Fibroblast of lung (primary cell): ENCODE results near the gene RCAN2. TPM values are rescaled to one million over a fixed set of nuclear protein-coding genes. Genes with fewer than 3 reads are reported as not detected.
A peak's percentile ranks its signal among the peaks of the same experiment; 100 is the strongest.

Experiments used
- DNase-seq, 2 donors: peaks; one replicate each; pipeline versions ENCODE4 v3.0.0 to v3.0.0-alpha.2; 2010; ENCODE audit warnings: low read depth in 2 of 2
- H2AFZ ChIP-seq: 2 replicates; pipeline ENCODE4 v1.5.1; 2012; ENCODE audit warnings: low read length, control low read depth, inconsistent platforms
- H3K27ac ChIP-seq: 2 replicates; pipeline ENCODE4 v1.5.1; 2011; ENCODE audit warnings: low read length, control low read depth; ENCODE audit not compliant: insufficient read depth
- H3K27me3 ChIP-seq: 2 replicates; pipeline ENCODE4 v1.5.1; 2011; ENCODE audit warnings: mild to moderate bottlenecking, low read length; ENCODE audit not compliant: control insufficient read depth, insufficient read depth
- H3K36me3 ChIP-seq: 2 replicates; pipeline ENCODE4 v1.5.1; 2011; ENCODE audit warnings: low read length; ENCODE audit not compliant: control insufficient read depth, insufficient read depth
- H3K4me1 ChIP-seq: 2 replicates; pipeline ENCODE4 v1.5.1; 2011; ENCODE audit warnings: low read length; ENCODE audit not compliant: control insufficient read depth, insufficient read depth; ENCODE audit errors: extremely low read depth
- H3K4me2 ChIP-seq: 2 replicates; pipeline ENCODE4 v1.5.1; 2011; ENCODE audit warnings: low read length, control low read depth; ENCODE audit not compliant: insufficient read depth; ENCODE audit errors: extremely low read depth
- H3K4me3 ChIP-seq, 4 experiments: fragments of 200-600 bp in 1 of 4; sonication (generic) in 1 of 4; replicated peaks in 1 of 4; 2 replicates each; pipeline ENCODE4 v1.5.1; 2011 to 2016; ENCODE audit warnings: low read length in 4 of 4, low read depth in 3 of 4, mild to moderate bottlenecking in 3 of 4, control low read depth in 2 of 4, inconsistent platforms in 1 of 4, mixed read lengths in 1 of 4; ENCODE audit not compliant: insufficient read depth in 1 of 4; ENCODE audit errors: control extremely low read depth in 1 of 4
- H3K79me2 ChIP-seq: 2 replicates; pipeline ENCODE4 v1.5.1; 2012; ENCODE audit warnings: mild to moderate bottlenecking, low read length, inconsistent platforms; ENCODE audit not compliant: control insufficient read depth, insufficient read depth
- H3K9ac ChIP-seq: 2 replicates; pipeline ENCODE4 v1.5.1; 2011; ENCODE audit warnings: mild to moderate bottlenecking, low read length, control low read depth; ENCODE audit not compliant: insufficient read depth
- H3K9me3 ChIP-seq: 2 replicates; pipeline ENCODE4 v1.5.1; 2012; ENCODE audit warnings: low read depth, low read length; ENCODE audit not compliant: control insufficient read depth, insufficient read depth
- H4K20me1 ChIP-seq: 2 replicates; pipeline ENCODE4 v1.5.1; 2011; ENCODE audit warnings: low read length; ENCODE audit not compliant: control insufficient read depth, insufficient read depth; ENCODE audit errors: extremely low read depth
- CTCF ChIP-seq, 2 donors: IDR thresholded peaks in 1 of 2; conservative IDR thresholded peaks in 1 of 2; 1 replicate in 1 of 2; 2 replicates in 1 of 2; pipeline ENCODE4 v1.5.1; 2011 to 2012; ENCODE audit warnings: low read length in 2 of 2, control low read depth in 1 of 2, inconsistent platforms in 1 of 2, low read depth in 1 of 2, mild to moderate bottlenecking in 1 of 2
- EZH2 ChIP-seq: IDR thresholded peaks from 2 replicates; pipeline ENCODE4 v1.5.1; 2012; ENCODE audit warnings: low read length, control low read depth, mild to moderate bottlenecking; ENCODE audit errors: missing control alignments
- polyA plus RNA-seq, 2 donors: library from polyadenylated mRNA; depleted of rRNA in 1 of 2; stranded (reverse) in 1 of 2; unstranded in 1 of 2; fragments of >200 nt; gene quantifications; 2 replicates each; pipeline ENCODE4 v1.2.1, GENCODE V29; 2011 to 2012; ENCODE audit warnings: missing spikeins in 1 of 2
- total RNA-seq: library from RNA; depleted of rRNA; stranded (reverse); fragments of >200 nt; gene quantifications from 2 replicates; pipeline ENCODE4 v1.2.1, GENCODE V29; 2014

The RCAN2 gene
- total and polyA plus RNA-seq, 2 donors (not counting 1 experiment from before 2014, with no cell fraction given) = 11.7 to 38.0 TPM

- Histone ChIP-seq H3K4me2 (no peak overlapping the region), H2AFZ (no peak overlapping the region), H3K9ac (no peak overlapping the region), H3K9me3 (no peaks in the 10 kb centered on the region), H3K36me3 (no peaks in the 10 kb centered on the region), H3K79me2 (no peaks in the 10 kb centered on the region), H3K27ac (no peak overlapping the region), H3K4me3 (no peak overlapping the region), H4K20me1 (no peaks in the 10 kb centered on the region), H3K4me1 (peaks cover 4% of the 10 kb centered on the region), H3K27me3 (no peaks in the 10 kb centered on the region)
- TF ChIP-seq EZH2 = no peak
- no peak for TF ChIP-seq CTCF (conservative IDR thresholded peaks at IDR 0.05 in 1 of 2, IDR thresholded peaks at IDR 0.05 in 1 of 2; ENCODE audit: low read depth in 1 of 2, low read length in 2 of 2)
- no peak for DNase-seq
Observed at GRCh38 chr6:46190889-46191288, 300.4 kb downstream of the RCAN2 start.

- H3K9ac ChIP-seq = no peak overlapping the region
- no peak overlapping the region for H3K4me3 ChIP-seq
- peaks cover 4% of the 10 kb centered on the region for H3K4me1 ChIP-seq
- no peak overlapping the region for H3K27ac ChIP-seq
- H3K36me3 ChIP-seq = no peaks in the 10 kb centered on the region
- H3K79me2 ChIP-seq = no peaks in the 10 kb centered on the region
- no peak for DNase-seq
- H3K9me3 ChIP-seq = no peaks in the 10 kb centered on the region
- H4K20me1 ChIP-seq = no peaks in the 10 kb centered on the region
- H3K4me2 ChIP-seq = no peak overlapping the region
- H3K27me3 ChIP-seq = no peaks in the 10 kb centered on the region
- H2AFZ ChIP-seq = no peak overlapping the region
- TF ChIP-seq CTCF (conservative IDR thresholded peaks at IDR 0.05 in 1 of 2, IDR thresholded peaks at IDR 0.05 in 1 of 2; ENCODE audit: low read depth in 1 of 2, low read length in 2 of 2) (no peak), EZH2 (no peak)
Observed at GRCh38 chr6:46189726-46190125, 301.5 kb downstream of the RCAN2 start.

GRCh38 chr6:46186583-46186982 lies 304.7 kb downstream of the RCAN2 start:
- peak; percentile 10 to 31 for DNase-seq
- H3K27me3 ChIP-seq = no peaks in the 10 kb centered on the region
- no peak overlapping the region for H3K4me3 ChIP-seq
- no peaks in the 10 kb centered on the region for H3K79me2 ChIP-seq
- no peaks in the 10 kb centered on the region for H3K36me3 ChIP-seq
- no peak for TF ChIP-seq CTCF (conservative IDR thresholded peaks at IDR 0.05 in 1 of 2, IDR thresholded peaks at IDR 0.05 in 1 of 2; ENCODE audit: low read depth in 1 of 2, low read length in 2 of 2)
- no peak for TF ChIP-seq EZH2
- H3K4me2 ChIP-seq = no peak overlapping the region
- peaks cover 9% of the 10 kb centered on the region for H3K4me1 ChIP-seq
- no peak overlapping the region for H3K9ac ChIP-seq
- H2AFZ ChIP-seq = no peak overlapping the region
- no peak overlapping the region for H3K27ac ChIP-seq
- no peaks in the 10 kb centered on the region for H4K20me1 ChIP-seq
- no peaks in the 10 kb centered on the region for H3K9me3 ChIP-seq
